ENCODE measurements around the gene TMEM266.

TMEM266 gene

DNA sequence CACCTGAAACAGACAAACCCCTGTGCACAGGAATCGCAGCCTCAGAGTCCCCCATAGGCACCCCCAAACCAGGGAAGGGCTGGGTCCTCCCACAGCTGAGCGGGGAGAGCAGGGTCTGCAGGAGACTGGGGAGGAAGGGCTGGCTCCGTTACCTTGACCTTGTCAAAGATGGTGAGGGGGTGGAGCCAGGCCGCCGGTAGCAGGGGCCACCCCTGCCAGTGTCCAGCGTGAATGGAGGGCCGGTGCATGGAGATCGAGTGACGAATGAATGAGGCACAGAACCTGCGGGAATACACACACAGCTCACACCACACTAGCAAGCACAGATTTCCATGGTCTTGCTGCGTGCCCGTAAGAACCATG, 102.2 kb downstream of the TMEM266 start:
- DNase-seq (ENCODE audit: low read depth), result no peak

GRCh38 chr15:76162784-76163456, 103.1 kb downstream of the TMEM266 start:
- no peak for DNase-seq (ENCODE audit: low read depth)

GRCh38 chr15:76163457-76164295, 103.9 kb downstream of the TMEM266 start:
- DNase-seq (ENCODE audit: low read depth), result no peak

GRCh38 chr15:76164602-76165001, 104.8 kb downstream of the TMEM266 start:
- no peak for DNase-seq (ENCODE audit: low read depth)

GRCh38 chr15:76165951-76166350, 106.2 kb downstream of the TMEM266 start:
- DNase-seq (ENCODE audit: low read depth), result no peak

GRCh38 chr15:76168237-76168984, 108.6 kb downstream of the TMEM266 start:
- no peak for DNase-seq (ENCODE audit: low read depth)

- peak; percentile 14 for DNase-seq (ENCODE audit: low read depth)
These were observed 109.2 kb downstream of the TMEM266 start for GRCh38 chr15:76169018-76169417.

DNA sequence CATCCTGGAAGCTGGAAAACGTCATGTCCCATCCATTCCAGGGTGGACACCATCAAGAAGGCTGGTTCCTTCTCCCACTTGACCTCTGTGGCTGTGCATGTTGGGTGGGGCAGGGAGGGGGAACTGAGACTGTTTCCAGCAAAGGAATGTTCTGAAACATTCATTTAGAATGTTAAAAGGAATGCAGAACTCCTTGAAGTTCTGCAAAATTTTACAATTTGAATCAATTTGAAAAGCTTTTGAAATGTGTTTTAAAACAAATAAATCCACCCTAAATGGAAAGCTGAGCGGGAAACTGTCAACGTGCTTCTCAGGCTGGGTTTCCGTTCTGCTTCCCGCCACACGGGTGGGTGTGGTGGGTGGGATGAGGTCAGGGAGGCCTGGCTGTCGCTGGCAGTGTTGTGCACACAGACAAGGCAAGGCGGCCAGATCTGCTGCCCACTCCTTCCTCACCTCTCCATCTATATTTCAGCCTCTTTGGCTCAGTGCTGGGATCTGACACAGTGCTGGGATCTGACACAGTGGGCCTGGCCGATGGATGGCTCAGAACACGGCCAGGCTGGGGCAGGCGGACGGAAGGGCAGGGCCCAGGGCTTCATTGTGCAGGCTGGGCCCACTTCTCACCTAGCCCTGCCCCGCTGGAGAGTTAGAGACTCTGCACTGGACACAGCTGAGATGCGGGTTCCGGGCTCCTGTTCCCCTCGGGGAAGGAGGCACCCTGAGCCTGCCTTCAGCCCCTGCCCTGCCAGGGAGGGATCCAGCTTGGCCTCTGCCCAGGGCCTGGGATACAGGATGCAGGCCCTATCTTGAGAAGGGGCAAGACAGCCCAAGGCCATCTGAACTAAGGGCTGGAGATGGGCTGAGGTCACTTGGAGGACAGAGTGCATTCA, 110.4 kb downstream of the TMEM266 start:
- DNase-seq (ENCODE audit: low read depth), result no peak

- no peak for DNase-seq (ENCODE audit: low read depth)
These were observed 113.0 kb downstream of the TMEM266 start for GRCh38 chr15:76172782-76173181.

DNA sequence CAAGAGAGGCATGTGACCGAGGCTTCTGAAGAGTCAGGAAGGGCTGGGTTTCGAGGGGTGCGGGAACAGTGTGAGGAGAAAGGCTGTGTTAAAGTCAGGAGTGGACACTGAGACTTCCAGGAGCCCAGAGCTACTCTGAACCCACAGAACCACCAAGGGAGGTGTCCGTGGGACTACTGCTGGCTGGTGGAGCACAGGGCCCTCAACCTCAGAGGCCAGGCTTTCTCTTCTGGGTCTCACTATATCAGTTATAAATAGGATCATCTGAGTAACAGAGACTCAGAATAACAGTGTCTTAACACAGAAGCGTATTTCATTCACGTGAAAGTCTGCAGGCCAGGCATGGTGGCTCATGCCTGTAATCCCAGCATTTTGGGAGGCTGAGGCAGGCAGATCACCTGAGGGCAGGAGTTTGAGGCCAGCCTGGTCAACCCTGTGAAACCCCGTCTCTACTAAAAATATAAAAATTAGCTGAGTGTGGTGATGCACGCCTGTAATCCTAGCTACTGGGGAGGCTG, 113.6 kb downstream of the TMEM266 start:
- DNase-seq (ENCODE audit: low read depth), result no peak

- DNase-seq (ENCODE audit: low read depth), result no peak
These were observed 114.9 kb downstream of the TMEM266 start for GRCh38 chr15:76174654-76175053.

GRCh38 chr15:76175442-76175841, 115.7 kb downstream of the TMEM266 start:
- DNase-seq (ENCODE audit: low read depth), result no peak

DNA sequence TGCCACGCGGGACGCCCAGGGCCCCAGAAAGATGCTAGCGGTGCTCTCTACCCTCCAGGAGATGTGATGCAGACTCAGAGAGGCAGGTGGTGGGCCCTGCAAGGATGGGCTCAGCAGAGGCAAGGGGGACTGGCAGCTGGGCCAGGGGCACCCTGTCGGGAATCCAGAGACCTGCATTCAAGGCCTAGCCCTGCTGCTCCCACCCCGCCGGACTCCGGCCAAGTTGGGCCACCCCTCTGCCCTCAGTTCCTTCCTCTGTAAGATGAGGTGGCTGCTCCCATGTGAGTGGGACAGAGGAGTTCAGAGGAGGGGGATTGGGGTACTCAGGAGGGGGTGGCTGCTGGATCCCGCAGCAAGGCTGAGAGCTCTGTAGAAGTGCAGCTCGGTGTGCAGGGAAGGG, 116.3 kb downstream of the TMEM266 start:
- no peak for DNase-seq (ENCODE audit: low read depth)

- no peak for DNase-seq (ENCODE audit: low read depth)
These were observed 116.8 kb downstream of the TMEM266 start for GRCh38 chr15:76176487-76177085.

DNA sequence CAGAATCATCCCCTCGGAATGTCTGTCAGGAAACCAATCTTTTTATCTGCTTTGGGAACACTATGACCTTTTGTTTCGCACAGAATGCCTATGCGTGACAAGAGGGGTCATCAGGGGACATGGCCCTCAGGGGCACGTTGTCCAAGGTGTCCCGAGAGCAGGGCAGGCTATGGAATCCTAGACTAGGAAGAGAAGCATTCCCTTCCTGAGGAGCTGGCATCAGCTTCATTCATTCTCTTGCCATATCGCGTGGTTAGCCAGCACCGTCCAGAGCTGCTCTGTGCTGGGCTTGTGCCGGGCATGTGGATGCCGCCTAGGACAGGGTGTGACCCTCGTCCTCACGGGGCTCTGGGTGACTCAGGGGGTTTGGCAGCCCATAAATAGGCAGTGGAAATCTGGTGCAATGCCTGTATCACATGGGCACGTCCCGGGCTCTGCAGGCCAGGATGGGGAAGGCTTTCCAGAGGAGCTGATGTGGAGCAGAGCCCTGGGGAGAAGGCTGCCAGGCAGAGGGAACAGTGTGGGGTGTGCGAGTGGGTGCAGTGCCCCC, 117.8 kb downstream of the TMEM266 start:
- DNase-seq (ENCODE audit: low read depth), result no peak

GRCh38 chr15:76178296-76179000, 118.7 kb downstream of the TMEM266 start:
- DNase-seq (ENCODE audit: low read depth), result no peak

DNA sequence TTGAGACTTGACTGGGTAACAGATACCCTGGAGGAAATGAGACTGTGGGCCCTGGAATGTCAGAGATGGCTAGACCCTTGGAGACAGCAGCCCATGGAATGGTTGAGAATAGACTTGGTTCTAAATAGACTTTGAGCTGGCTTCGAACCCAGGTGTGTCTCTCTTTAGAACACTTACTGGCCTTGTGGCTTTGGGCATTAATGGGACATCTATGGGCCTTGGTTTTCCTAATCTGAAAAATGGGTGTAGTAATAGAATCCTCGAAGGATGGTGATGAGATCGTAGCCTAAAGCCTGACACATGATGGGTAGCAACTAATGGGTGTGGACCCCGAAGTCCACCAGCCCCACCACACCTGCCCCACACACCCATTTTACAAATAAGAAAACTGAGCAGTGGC, 119.2 kb downstream of the TMEM266 start:
- no peak for DNase-seq (ENCODE audit: low read depth)

DNA sequence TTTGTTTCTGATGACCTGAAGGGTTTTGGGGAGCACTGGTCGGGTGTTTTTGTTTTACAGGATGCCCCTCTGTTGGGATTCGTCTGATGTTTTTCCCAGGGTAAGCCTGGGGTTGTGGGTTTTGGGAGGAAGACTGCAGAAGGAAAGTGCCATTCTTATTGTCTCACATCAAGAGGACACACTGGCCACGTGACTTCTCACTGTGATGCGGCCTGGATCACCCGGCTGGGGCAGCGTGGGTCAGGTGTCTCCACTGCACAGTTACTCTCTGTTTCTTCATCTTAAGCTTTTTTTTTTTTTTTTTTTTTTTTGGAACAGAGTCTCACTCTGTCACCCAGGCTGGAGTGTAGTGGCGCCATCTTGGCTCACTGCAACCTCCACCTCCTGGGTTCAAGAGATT, 120.5 kb downstream of the TMEM266 start:
- DNase-seq (ENCODE audit: low read depth), result no peak

DNA sequence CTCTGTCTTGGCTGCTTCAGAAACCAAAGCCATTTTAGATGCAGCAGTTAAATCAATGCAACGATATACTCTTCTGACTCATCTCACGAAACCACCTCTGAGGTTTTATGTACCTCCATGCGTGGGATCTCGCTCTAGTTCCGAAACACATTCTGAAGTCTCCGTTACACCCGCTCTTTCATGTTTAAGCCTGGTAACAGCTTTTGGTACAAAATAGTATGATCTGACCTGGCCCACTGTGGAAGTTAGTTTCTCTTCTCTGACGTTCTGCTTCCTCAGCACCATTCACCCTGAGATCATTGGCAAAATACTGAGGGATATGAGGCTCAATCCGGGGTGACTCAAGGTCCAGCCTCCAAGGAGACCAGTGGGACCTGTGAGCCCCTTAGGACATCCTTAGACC, 121.9 kb downstream of the TMEM266 start:
- no peak for DNase-seq (ENCODE audit: low read depth)

DNA sequence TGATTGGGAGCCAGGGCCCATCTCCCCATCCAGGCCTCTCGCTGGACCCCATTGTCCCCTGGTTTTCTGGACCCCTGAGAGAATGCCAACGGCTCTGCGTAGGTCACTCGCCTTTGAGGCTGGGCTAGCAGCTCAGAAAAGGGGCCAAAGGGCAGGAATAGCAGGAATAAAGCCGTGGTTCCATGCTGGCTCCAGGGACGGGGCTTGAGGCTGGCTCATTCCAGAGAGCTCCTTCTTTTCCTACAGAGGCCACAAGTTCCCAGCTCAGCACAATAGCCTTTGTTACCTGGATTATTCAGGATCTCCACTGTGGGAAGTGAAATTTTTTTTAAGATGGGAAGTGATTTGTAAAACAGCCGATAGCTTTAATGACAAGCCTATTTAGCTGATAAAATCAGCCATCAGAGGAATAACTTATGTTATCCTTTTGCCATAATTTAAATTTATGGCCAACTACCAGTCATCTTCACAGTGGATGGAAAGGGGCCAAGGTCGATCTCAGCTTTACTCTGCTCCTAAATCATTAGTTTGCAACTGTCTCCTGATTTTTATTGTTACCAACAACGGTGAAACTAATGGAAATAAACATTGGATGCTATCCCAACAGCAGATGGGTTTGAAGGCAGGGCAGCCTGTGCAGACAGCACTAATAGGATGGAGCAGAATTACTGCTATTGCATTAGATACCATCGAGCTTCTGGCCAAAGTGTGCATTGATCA, 124.3 kb downstream of the TMEM266 start:
- no peak for DNase-seq (ENCODE audit: low read depth)

Measured in CMK (cell line).